Endothelial cell of umbilical vein (primary cell): ENCODE results near the gene MMP24. TPM values are rescaled to one million over a fixed set of nuclear protein-coding genes. Genes with fewer than 3 reads are reported as not detected.

Experiments used
- BruUV-seq: library from RNA; stranded (reverse); fragments of 400-500 nt; replicated peaks from 2 replicates; lab custom pipeline; 2021; lab: Mats Ljungman, UMichigan
- CTCF ChIA-PET: fragments of 300-600, 350-600 bp; sonication (Branson Sonifier 250); formaldehyde crosslinking; loops from one replicate; lab custom pipeline; 2021; ENCODE audit warnings: antibody characterized with exemption, inconsistent platforms; lab: Charles Lee
- POLR2A ChIA-PET: fragments of 300-600, 350-600 bp; sonication (Branson Sonifier 250); formaldehyde crosslinking; loops from one replicate; lab custom pipeline; 2021; ENCODE audit warnings: antibody characterized with exemption, inconsistent platforms; lab: Charles Lee
- DNase-seq: peaks from one replicate; pipeline ENCODE4 v3.0.0-alpha.2; 2011; ENCODE audit warnings: low read depth, low spot score
- FAIRE-seq: peaks from 2 replicates; lab custom pipeline; 2011; peaks lifted over from hg19 to GRCh38; lab: Jason Lieb, UNC
- H2AFZ ChIP-seq: 2 replicates; pipeline ENCODE4 v1.6.0; 2012; ENCODE audit warnings: low read depth, low read length, control low read depth, inconsistent platforms
- H3K27ac ChIP-seq: 2 replicates; pipeline ENCODE4 v1.5.1; 2011; ENCODE audit warnings: low read depth, mild to moderate bottlenecking, control low read depth, low read length, moderate library complexity; ENCODE audit not compliant: insufficient read depth
- H3K27me3 ChIP-seq, 2 experiments: 2 replicates each; pipeline versions ENCODE4 v1.6.0 to v1.6.1; 2011; ENCODE audit warnings: low read length in 2 of 2, mixed read lengths in 1 of 2; ENCODE audit not compliant: control insufficient read depth in 2 of 2, insufficient read depth in 2 of 2
- H3K36me3 ChIP-seq, 2 experiments: 2 replicates in 1 of 2; 3 replicates in 1 of 2; pipeline ENCODE4 v1.5.1; 2011; ENCODE audit warnings: low read length in 2 of 2, mild to moderate bottlenecking in 1 of 2, moderate library complexity in 1 of 2; ENCODE audit not compliant: control insufficient read depth in 2 of 2, insufficient read depth in 2 of 2; ENCODE audit errors: extremely low read depth in 1 of 2
- H3K4me1 ChIP-seq: 3 replicates; pipeline ENCODE4 v1.5.1; 2011; ENCODE audit warnings: mild to moderate bottlenecking, low read length; ENCODE audit not compliant: control insufficient read depth, insufficient read depth; ENCODE audit errors: extremely low read depth
- H3K4me2 ChIP-seq: 2 replicates; pipeline ENCODE4 v1.6.1; 2011; ENCODE audit warnings: low read length, control low read depth, mixed read lengths; ENCODE audit not compliant: insufficient read depth
- H3K4me3 ChIP-seq, 3 experiments: fragments of 200-600 bp in 1 of 3; sonication (generic), shearing (Covaris generic) in 1 of 3; replicated peaks in 1 of 3; 2 replicates each; pipeline ENCODE4 v1.5.1; 2011 to 2016; ENCODE audit warnings: control low read depth in 3 of 3, low read length in 3 of 3, mild to moderate bottlenecking in 2 of 3, inconsistent platforms in 1 of 3, low read depth in 1 of 3, moderate library complexity in 1 of 3; ENCODE audit not compliant: insufficient read depth in 1 of 3
- H3K79me2 ChIP-seq: 2 replicates; pipeline ENCODE4 v1.6.0; 2012; ENCODE audit warnings: low read length, inconsistent platforms; ENCODE audit not compliant: control insufficient read depth, insufficient read depth
- H3K9ac ChIP-seq: replicated peaks from 2 replicates; pipeline ENCODE3; 2011; ENCODE audit warnings: low read length, control low read depth; ENCODE audit not compliant: insufficient read depth; ENCODE audit errors: extremely low read depth
- H3K9me1 ChIP-seq: replicated peaks from 3 replicates; pipeline ENCODE4 v1.6.0; 2011; ENCODE audit warnings: mild to moderate bottlenecking, low read length; ENCODE audit not compliant: control insufficient read depth, insufficient read depth; ENCODE audit errors: extremely low read depth
- H3K9me3 ChIP-seq: replicated peaks from 2 replicates; pipeline ENCODE4 v1.5.1; 2012; ENCODE audit warnings: low read length, inconsistent platforms; ENCODE audit not compliant: control insufficient read depth, insufficient read depth
- H4K20me1 ChIP-seq: replicated peaks from 2 replicates; pipeline ENCODE3; 2011; ENCODE audit warnings: mild to moderate bottlenecking, low read length; ENCODE audit not compliant: control insufficient read depth, insufficient read depth; ENCODE audit errors: extremely low read depth
- CTCF ChIP-seq, 2 donors: IDR thresholded peaks; 1 replicate in 1 of 2; 2 replicates in 1 of 2; pipeline ENCODE4 v1.5.1; 2011; ENCODE audit warnings: low read length in 2 of 2, mild to moderate bottlenecking in 2 of 2, moderate library complexity in 2 of 2, control low read depth in 1 of 2, inconsistent platforms in 1 of 2, low read depth in 1 of 2; ENCODE audit not compliant: insufficient read depth in 1 of 2; ENCODE audit errors: extremely low read depth in 1 of 2
- EZH2 ChIP-seq: IDR thresholded peaks from 2 replicates; pipeline ENCODE4 v1.6.1; 2012; ENCODE audit warnings: borderline replicate concordance, low read depth, mild to moderate bottlenecking, moderate library complexity, low read length, inconsistent platforms; ENCODE audit not compliant: severe bottlenecking
- FOS ChIP-seq: IDR thresholded peaks from 2 replicates; pipeline ENCODE4 v1.6.1; 2011; ENCODE audit warnings: mild to moderate bottlenecking, low read length, moderate library complexity, borderline replicate concordance; ENCODE audit not compliant: insufficient read depth
- GATA2 ChIP-seq: IDR thresholded peaks from 2 replicates; pipeline ENCODE4 v1.7.0; 2011; ENCODE audit warnings: low read depth, mild to moderate bottlenecking, moderate library complexity, mixed read lengths, low read length; ENCODE audit not compliant: insufficient read length, insufficient read depth
- JUN ChIP-seq: IDR thresholded peaks from 2 replicates; pipeline ENCODE4 v1.6.1; 2011; ENCODE audit warnings: borderline replicate concordance, low read depth; ENCODE audit not compliant: insufficient read length, insufficient read depth
- MAX ChIP-seq: IDR thresholded peaks from 2 replicates; pipeline ENCODE4 v1.6.1; 2011; ENCODE audit not compliant: insufficient read depth, insufficient read length
- MYC ChIP-seq: IDR thresholded peaks from one replicate; pipeline ENCODE4 v1.6.1; 2011; ENCODE audit warnings: mild to moderate bottlenecking, low read depth, low read length
- POLR2A ChIP-seq: IDR thresholded peaks from 2 replicates; pipeline ENCODE4 v1.6.1; 2012; ENCODE audit warnings: low read depth, mild to moderate bottlenecking, control low read depth, low read length
- POLR2AphosphoS5 ChIP-seq: IDR thresholded peaks from 2 replicates; pipeline ENCODE4 v1.6.1; 2012; ENCODE audit warnings: low read depth, mild to moderate bottlenecking, control low read depth, low read length, moderate library complexity; ENCODE audit not compliant: insufficient read depth
- dilution Hi-C: fragments of 300-500 bp; cut with MboI; formaldehyde crosslinking; loops from one replicate; pipeline ENCODE4 v1.15.0; 2019; ENCODE audit warnings: low sequenced_read_pairs; ENCODE audit not compliant: extremely low pct_ligation_motif_present
- intact Hi-C: fragments of 100-400 bp; cut with micrococcal nuclease; formaldehyde crosslinking; loops from one replicate; pipeline ENCODE4 v1.10.0; 2022
- polyA plus RNA-seq, 4 experiments: library from polyadenylated mRNA; depleted of rRNA in 3 of 4; stranded (reverse) in 3 of 4; unstranded in 1 of 4; fragments of >200 nt; gene quantifications; 2 replicates each; pipeline versions ENCODE4 v1.2.1 to v1.2.3, GENCODE V29; 2011 to 2012; ENCODE audit warnings: missing spikeins in 1 of 4
- total RNA-seq: library from RNA; stranded (reverse); gene quantifications from 2 replicates; pipeline ENCODE4 v1.2.3, GENCODE V29; 2021

MMP24 gene
- total and polyA plus RNA-seq, 2 donors (not counting 3 experiments of a cell fraction or from before 2014, with no cell fraction given), result 0.27 to 0.54 TPM

- no peak for FAIRE-seq
- peaks cover 40% of the 10 kb centered on the region for H3K79me2 ChIP-seq
- intact Hi-C loops (no loop called here), dilution Hi-C loops (no loop called here)
- H3K36me3 ChIP-seq, result peaks cover 18 to 25% of the 10 kb centered on the region in 2 experiments
- H2AFZ ChIP-seq, result no peak overlapping the region
- no peak overlapping the region for H3K27ac ChIP-seq
- no peak overlapping the region for H3K9ac ChIP-seq
- H3K27me3 ChIP-seq, result no peaks in the 10 kb centered on the region
- no peaks in the 10 kb centered on the region for H4K20me1 ChIP-seq
- TF ChIP-seq CTCF (IDR thresholded peaks at IDR 0.05; ENCODE audit: extremely low read depth in 1 of 2, insufficient read depth in 1 of 2, low read depth in 1 of 2, low read length in 2 of 2) (no peak), POLR2AphosphoS5 (no peak), GATA2 (no peak), FOS (no peak), JUN (no peak), MYC (no peak), MAX (no peak), POLR2A (no peak), EZH2 (no peak)
- POLR2A ChIA-PET, result no interaction called here
- H3K4me2 ChIP-seq, result no peak overlapping the region
- CTCF ChIA-PET, result interaction anchor here (1.2 to 1.7 kb wide), 3 partner anchors 25 to 162 kb away, joined by 3 to 5 read pairs (median 5); no protein-coding TSS in a partner anchor
- no TSS peak for BruUV-seq
- no peak for DNase-seq
- peaks cover 15% of the 10 kb centered on the region for H3K4me1 ChIP-seq
- no peaks in the 10 kb centered on the region for H3K9me1 ChIP-seq
- no peaks in the 10 kb centered on the region for H3K9me3 ChIP-seq
- no peak overlapping the region for H3K4me3 ChIP-seq
These were observed 52.5 kb downstream of the MMP24 start for GRCh38 chr20:35279040-35279439.
